ENCODE data around the gene NUDT16L1. TPM values are rescaled to one million over a fixed set of nuclear protein-coding genes. Genes with fewer than 3 reads are reported as not detected.

The NUDT16L1 gene
- total RNA-seq, 1 donor from 2014 or later = 34.4 TPM

- DNase-seq = peak; percentile 54
Measured at GRCh38 chr16:4664538-4665418, 28.6 kb upstream of the NUDT16L1 start.

DNA sequence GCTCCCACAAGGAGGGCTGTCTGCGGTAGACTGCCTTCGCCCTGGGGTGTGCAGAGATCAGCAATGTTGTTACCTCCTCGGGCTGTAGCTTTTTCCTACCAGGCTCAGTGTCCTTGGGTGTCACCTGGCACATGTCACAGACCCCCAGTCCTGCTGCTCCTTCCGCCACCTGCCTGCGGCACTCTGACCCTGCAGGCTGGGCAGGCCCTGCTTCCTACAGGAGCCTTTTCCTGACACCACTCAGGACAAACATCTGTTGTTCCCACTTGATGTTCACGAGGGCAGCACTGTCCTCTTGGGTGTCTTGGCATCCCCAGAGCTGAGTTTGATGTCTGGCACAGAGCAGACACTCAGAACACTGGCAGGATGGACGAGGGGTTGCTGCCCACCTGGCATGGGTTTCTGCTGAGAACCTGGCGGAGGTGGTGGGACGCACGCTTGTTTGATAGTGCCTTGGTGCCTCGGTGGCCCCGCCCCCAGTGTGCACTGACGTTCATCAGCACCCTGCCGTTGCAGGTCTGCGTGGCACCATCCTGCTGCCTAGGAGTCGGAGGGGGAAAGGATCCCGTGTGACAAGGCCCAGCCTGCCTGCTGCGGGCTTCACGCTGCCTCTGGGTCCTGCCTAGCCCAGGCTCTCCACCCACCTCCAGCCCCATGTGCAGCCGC lies 26.7 kb upstream of the NUDT16L1 start:
- DNase-seq = no peak

GRCh38 chr16:4667203-4667963 lies 26.0 kb upstream of the NUDT16L1 start:
- DNase-seq = no peak

DNA sequence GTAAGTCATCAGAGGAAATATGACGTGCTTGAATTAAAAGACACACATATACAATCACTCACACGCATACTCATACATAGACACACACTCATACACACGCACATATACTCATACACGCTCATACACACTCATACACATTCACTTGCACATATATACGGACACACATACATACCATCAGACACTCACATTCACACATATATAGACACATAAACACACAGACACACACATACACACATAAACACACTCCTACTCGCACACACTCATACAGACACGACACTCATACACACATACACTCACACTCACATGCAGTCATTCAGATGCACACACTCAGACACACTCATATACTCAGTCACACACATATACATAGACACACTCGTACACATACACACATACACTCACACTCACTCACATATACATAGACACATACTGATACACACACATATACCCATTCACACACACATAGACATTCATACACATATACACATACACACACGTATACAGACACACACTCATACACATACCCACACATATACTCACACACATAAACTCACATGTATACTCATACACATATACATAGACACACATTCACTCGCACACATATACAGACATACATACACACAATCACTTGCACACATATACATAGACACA lies 24.9 kb upstream of the NUDT16L1 start:
- DNase-seq = no peak

- DNase-seq = no peak
Measured at GRCh38 chr16:4673387-4674046, 19.8 kb upstream of the NUDT16L1 start.

DNA sequence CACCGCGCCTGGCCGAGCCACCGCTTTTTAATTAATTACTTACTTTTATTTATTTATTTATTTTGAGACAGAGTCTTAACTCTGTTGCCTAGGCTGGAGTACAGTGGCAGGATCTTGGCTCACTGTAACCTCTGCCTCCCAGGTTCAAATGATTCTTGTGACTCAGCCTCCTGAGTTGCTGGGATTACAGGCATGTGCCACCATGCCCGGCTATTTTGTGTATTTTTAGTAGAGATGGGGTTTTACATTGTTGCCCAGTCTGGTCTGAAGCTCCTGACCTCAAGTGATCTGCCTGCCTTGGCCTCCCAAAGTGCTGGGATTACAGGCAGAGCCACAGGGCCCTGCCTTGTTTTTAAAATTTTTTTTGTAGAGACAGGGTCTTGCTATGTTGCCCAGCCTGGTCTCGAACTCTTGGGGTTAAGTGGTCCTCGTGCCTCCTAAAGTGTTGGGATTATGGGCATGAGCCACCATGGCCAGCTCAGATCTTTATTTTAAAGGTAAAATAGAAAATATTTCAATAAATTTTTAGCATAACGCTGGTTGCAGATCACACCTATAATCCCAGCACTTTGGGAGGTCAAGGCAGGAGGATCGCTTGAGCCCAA lies 18.3 kb upstream of the NUDT16L1 start:
- no peak for DNase-seq

- no peak for DNase-seq
Measured at GRCh38 chr16:4675864-4676786, 17.2 kb upstream of the NUDT16L1 start.

DNA sequence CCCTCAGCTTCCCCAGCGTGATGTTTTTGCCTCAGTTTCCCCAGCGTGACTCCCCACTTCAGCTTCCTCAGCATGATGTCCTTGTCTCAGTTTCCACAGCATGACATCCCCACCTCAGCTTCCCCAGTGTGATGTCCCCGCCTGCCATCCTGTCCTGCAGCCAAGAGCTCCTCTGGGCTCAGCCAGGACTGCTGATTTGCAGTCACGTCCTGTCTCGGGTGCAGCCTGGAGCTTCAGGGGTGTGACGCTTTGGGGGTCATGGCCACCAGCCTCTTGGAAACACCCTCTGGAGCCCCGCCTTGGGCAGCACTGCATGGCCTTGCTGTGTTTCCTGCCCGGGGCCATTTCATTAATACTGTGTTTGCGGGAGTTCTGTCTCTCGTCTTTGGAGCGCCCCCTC lies 16.5 kb upstream of the NUDT16L1 start:
- DNase-seq = no peak

DNA sequence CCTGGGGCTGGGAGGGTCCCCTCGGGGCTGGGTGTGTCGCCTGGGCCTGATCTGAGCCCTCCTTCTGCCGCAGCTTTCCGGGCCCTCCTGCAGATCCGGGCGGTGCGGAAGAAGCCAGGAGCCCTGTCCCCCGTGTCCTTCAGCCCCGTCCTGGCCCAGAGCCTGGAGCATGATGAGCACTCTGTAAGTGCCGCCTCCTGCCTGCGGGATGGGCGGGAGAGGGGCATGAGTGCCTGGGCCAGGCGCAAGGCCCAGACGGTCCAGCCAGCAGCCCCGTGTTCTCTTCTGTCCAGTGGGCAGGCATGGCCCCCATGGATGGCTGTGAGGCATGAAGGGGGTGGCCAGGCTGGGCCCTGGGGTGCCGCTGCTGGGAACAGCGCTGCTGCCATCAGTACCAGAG lies 16.0 kb upstream of the NUDT16L1 start:
- DNase-seq = no peak

DNA sequence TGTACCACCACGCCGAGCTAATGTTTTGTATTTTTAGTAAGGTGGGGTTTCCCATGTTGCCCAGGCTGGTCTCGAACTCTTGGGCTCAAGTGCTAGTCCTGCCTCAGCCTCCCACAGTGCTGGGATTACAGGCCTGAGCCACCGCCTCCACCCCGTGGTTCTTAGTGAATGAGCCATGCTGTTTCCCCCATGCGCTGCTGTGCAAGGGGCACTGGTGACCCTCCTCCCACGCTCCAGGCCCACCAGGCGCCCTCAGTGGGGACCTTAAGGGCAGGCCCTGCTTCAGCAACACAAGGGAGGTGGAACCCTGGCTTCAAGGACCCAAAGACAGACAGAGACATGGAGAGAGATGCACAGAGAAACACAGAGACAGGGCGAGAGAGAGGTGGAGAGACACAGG lies 15.4 kb upstream of the NUDT16L1 start:
- DNase-seq = no peak

GRCh38 chr16:4678596-4678995 lies 14.8 kb upstream of the NUDT16L1 start:
- no peak for DNase-seq

DNA sequence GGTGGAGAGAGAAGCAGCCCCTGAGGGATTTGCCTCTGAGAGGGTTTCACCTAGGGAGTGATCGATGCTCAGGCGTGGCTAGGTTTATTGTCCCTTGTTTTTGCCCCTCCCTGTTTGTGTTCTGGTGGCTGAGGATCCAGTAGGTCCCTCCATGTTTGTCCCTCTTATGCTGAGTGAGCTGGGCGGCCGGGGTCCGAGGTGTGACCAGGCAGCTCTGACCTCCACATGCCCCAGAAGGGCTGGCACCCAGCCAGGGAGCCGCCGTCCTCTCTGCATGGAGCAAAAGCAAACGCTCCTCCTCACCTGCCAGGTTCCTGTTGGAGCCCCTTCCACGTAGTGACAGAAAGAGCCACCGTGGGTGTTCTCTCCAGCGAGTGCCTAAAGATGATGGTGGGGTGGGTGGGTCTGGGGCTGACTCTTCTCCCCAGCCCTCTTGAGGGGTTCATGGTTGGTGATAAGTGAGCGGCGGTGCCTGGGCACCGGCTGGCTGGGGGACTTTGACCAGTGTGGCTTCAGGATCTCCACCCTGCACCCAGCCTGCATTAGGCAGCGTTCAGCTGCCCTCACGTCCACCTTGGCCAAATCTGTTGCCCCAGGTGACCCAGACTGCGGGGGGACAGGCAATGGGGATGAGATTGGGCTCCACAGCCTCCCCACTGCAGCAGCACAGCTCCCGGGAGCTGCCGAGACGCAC lies 14.1 kb upstream of the NUDT16L1 start:
- no peak for DNase-seq

DNA sequence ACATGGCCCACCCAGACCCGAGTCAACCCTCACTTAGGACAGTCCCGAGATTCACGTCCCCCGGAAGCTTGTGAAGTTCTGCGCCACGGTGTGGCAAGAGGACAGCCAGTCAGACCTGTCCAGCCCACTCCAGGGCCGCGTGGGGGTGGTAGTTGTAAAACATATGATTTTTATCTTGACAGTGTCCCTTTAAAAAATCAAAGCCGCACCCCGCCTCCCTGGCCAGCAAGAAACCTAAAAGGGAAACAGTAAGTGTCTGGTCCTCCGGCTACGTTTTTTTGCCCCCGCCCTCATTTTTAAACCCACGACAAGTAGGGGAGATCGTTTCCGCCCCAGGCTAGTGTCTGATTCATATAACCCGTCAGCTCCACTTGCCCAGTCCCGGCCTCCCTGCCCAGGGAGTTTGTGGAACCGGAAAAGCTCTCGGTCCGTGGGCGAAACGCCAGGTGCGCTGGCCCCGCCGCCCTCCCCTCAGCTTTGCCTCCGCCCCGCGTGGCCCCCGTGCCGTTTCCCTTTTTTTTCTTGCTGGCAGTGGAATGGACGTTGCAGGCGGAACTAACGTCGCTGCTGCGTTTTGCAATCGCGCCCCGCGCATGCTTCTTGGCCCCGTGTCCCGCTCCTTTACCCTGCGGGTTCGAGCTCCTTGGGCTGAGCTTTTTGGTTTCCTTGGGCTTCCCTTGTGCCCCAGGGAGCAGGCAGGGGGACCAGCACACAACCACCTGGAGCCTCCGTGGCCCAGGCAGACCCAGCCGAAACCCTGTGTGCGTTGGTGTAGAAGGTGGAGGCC lies 13.3 kb upstream of the NUDT16L1 start:
- peak; percentile 75 for DNase-seq

GRCh38 chr16:4680673-4681470 lies 12.5 kb upstream of the NUDT16L1 start:
- no peak for DNase-seq

DNA sequence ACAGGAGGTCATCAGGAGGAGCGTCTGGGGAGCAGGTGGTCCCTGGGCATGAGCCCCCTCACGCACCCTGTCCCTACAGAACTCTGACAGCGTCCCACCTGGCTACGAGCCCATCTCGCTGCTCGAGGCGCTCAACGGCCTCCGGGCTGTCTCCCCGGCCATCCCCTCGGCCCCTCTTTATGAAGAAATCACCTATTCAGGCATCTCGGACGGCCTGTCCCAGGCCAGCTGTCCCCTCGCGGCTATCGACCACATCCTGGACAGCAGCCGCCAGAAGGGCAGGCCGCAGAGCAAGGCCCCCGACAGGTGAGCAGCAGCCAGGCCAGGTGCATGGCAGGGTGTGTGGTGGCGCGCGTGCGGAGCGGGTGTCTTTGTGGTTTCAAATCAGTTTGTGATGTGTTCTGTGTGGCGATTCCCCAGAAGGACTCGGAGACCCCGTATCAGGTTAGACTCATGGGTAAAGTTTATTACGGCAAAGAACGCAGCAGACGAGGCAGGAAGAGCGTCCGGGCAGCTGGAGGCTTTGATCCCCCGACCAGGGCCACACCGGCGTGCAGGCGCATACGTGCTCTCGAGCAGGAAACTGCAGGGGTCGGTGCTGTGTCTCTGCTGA lies 11.8 kb upstream of the NUDT16L1 start:
- DNase-seq = no peak

DNA sequence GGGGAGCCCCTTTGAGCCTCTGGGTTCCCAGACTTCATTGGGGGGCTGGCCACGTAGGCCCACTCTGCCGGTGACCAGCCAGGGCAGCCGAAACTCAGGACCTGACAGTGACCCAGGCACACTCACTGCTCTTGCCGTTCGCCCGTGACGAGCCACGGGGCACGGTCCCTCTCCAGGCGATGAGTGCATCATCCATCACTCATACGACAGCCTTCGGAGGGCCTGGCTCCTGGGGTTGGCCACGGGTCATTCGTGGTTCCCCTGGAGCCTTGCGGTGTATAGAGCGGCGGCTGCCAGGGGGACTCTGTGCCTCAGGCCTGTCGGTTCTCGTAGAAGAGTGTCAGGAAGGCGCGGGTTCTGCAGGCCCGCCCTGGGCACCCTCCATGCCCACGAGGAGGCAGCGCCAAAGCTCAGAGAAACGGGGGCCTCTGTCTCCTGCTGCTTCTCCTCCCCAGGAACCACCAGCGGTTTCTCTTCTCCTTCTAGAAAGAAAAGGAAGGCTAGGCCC lies 11.2 kb upstream of the NUDT16L1 start:
- no peak for DNase-seq

GRCh38 chr16:4682616-4683254 lies 10.6 kb upstream of the NUDT16L1 start:
- peak; percentile 43 for DNase-seq
